Upper lobe of left lung (tissue), 4 donors: Measurements from ENCODE around the gene CTDSP1.

ENCODE experiments used
- EP300 ChIP-seq, 4 donors: sonication (generic); formaldehyde crosslinking; IDR thresholded peaks; one replicate each; pipeline ENCODE4 v1.5.1; 2017; ENCODE audit warnings: antibody characterized with exemption in 4 of 4, control low read depth in 2 of 4
- POLR2A ChIP-seq, 4 donors: fragments of 450-650 bp; IDR thresholded peaks; one replicate each; pipeline ENCODE4 v1.5.1; 2016 to 2017; ENCODE audit warnings: antibody characterized with exemption in 4 of 4, mild to moderate bottlenecking in 2 of 4
- POLR2AphosphoS5 ChIP-seq, 2 donors: sonication (generic); formaldehyde crosslinking; IDR thresholded peaks; one replicate each; pipeline ENCODE4 v1.5.1; 2017; ENCODE audit warnings: antibody characterized with exemption in 2 of 2
- TF ChIP-seq, protein P1 (sequence below), 6 experiments: fragments of 450-650 bp in 4 of 6; fragments of 200-600 bp in 2 of 6; sonication (generic) in 2 of 6; IDR thresholded peaks; one replicate each; pipeline ENCODE4 v1.5.1; 2016 to 2019; ENCODE audit warnings: antibody characterized with exemption in 6 of 6

DNA sequence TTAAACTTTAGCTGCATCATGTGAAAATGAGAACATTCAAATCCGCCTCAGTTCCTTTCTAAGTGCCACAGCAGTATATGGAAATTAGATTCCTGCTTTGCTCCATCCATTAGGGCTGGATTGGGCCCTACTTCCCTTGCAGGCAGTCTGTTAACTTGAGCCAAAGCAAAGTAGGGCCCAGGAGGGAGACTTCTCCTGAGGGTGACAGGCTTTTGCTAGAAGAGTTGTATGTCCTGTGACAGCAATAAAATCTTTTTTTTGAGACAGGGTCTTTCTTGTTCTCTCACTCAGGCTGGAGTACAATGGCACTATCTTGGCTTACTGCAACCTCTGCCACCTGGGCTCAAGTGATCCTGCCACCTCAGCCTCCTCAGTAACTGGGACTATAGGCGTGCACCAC, 47.4 kb downstream of the CTDSP1 start:
- TF ChIP-seq POLR2A (IDR thresholded peaks at IDR 0.05) (no peak), POLR2AphosphoS5 (IDR thresholded peaks at IDR 0.05) (no peak), EP300 (IDR thresholded peaks at IDR 0.05) (no peak)
- TF ChIP-seq, protein P1, sequence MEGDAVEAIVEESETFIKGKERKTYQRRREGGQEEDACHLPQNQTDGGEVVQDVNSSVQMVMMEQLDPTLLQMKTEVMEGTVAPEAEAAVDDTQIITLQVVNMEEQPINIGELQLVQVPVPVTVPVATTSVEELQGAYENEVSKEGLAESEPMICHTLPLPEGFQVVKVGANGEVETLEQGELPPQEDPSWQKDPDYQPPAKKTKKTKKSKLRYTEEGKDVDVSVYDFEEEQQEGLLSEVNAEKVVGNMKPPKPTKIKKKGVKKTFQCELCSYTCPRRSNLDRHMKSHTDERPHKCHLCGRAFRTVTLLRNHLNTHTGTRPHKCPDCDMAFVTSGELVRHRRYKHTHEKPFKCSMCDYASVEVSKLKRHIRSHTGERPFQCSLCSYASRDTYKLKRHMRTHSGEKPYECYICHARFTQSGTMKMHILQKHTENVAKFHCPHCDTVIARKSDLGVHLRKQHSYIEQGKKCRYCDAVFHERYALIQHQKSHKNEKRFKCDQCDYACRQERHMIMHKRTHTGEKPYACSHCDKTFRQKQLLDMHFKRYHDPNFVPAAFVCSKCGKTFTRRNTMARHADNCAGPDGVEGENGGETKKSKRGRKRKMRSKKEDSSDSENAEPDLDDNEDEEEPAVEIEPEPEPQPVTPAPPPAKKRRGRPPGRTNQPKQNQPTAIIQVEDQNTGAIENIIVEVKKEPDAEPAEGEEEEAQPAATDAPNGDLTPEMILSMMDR (IDR thresholded peaks at IDR 0.05), result no peak
